GM23338 (cell line): Measurements from ENCODE around the gene HBS1L. TPM values are rescaled to one million over a fixed set of nuclear protein-coding genes. Genes with fewer than 3 reads are reported as not detected.

ENCODE experiments used
- ATAC-seq: fragments of 200-7000 bp; cut with Tn5 transposase; 3 replicates; pipeline ENCODE4 v1.9.1; 2020
- DNase-seq: peaks from one replicate; pipeline ENCODE4 v3.0.0-alpha.2; 2015; ENCODE audit warnings: low spot score
- H2AFZ ChIP-seq: fragments of 200-600 bp; sonication (generic); 2 replicates; pipeline ENCODE4 v1.8.0; 2016; ENCODE audit warnings: antibody characterized with exemption, mild to moderate bottlenecking, moderate library complexity
- H3F3A ChIP-seq: fragments of 200-600 bp; sonication (generic); replicated peaks from 2 replicates; pipeline ENCODE4 v1.8.0; 2017; ENCODE audit warnings: antibody characterized with exemption, mixed run types, low read depth
- H3K27ac ChIP-seq: fragments of 200-600 bp; sonication (generic); 2 replicates; pipeline ENCODE4 v1.6.1; 2016; ENCODE audit warnings: low read depth
- H3K27me3 ChIP-seq: fragments of 200-600 bp; sonication (generic); 2 replicates; pipeline ENCODE4 v1.8.0; 2016; ENCODE audit warnings: mild to moderate bottlenecking, mixed run types, moderate library complexity; ENCODE audit not compliant: insufficient read depth
- H3K36me3 ChIP-seq: fragments of 200-600 bp; sonication (generic); 2 replicates; pipeline ENCODE4 v1.8.0; 2016; ENCODE audit warnings: mild to moderate bottlenecking; ENCODE audit not compliant: insufficient read depth
- H3K4me1 ChIP-seq: fragments of 200-600 bp; sonication (generic); 2 replicates; pipeline ENCODE4 v1.8.0; 2016; ENCODE audit warnings: mild to moderate bottlenecking, moderate library complexity; ENCODE audit not compliant: insufficient read depth
- H3K4me2 ChIP-seq: fragments of 200-600 bp; sonication (generic); 2 replicates; pipeline ENCODE4 v1.7.1; 2017; ENCODE audit warnings: mixed run types
- H3K4me3 ChIP-seq: fragments of 200-600 bp; sonication (generic); 2 replicates; pipeline ENCODE4 v1.6.1; 2016; ENCODE audit warnings: mixed run types
- H3K79me2 ChIP-seq: fragments of 200-600 bp; sonication (generic); replicated peaks from 2 replicates; pipeline ENCODE4 v1.8.0; 2017; ENCODE audit warnings: mild to moderate bottlenecking; ENCODE audit not compliant: insufficient read depth
- H3K9me2 ChIP-seq: fragments of 200-600 bp; sonication (generic); 2 replicates; pipeline ENCODE4 v1.8.0; 2017; ENCODE audit not compliant: insufficient read depth
- H4K20me1 ChIP-seq: fragments of 200-600 bp; sonication (generic); replicated peaks from 2 replicates; pipeline ENCODE4 v1.8.0; 2017; ENCODE audit warnings: mild to moderate bottlenecking; ENCODE audit not compliant: insufficient read depth
- H3K27ac Mint-ChIP-seq: 2 replicates; pipeline ENCODE4 v1.8.0; 2020; ENCODE audit warnings: inconsistent platforms, mild to moderate bottlenecking, moderate library complexity, mixed read lengths
- H3K27me3 Mint-ChIP-seq: 3 replicates; pipeline ENCODE4 v1.8.0; 2022; ENCODE audit warnings: low read depth, mild to moderate bottlenecking, moderate library complexity, mixed read lengths, inconsistent platforms; ENCODE audit not compliant: insufficient read depth, poor library complexity
- H3K36me3 Mint-ChIP-seq: 3 replicates; pipeline ENCODE4 v1.8.0; 2021; ENCODE audit warnings: low read depth, mild to moderate bottlenecking, inconsistent platforms, moderate library complexity, mixed read lengths
- H3K4me1 Mint-ChIP-seq: 3 replicates; pipeline ENCODE4 v1.8.0; 2020; ENCODE audit warnings: mild to moderate bottlenecking, inconsistent platforms, mixed read lengths
- H3K4me3 Mint-ChIP-seq: 3 replicates; pipeline ENCODE4 v1.8.0; 2021; ENCODE audit warnings: moderate library complexity, mild to moderate bottlenecking, inconsistent platforms, mixed read lengths
- H3K9me3 Mint-ChIP-seq: 3 replicates; pipeline ENCODE4 v1.8.0; 2020; ENCODE audit warnings: moderate library complexity, mild to moderate bottlenecking, inconsistent platforms, mixed read lengths
- CREB1 ChIP-seq: fragments of 250-450 bp; sonication (Bioruptor Pico); IDR thresholded peaks from 2 replicates; pipeline ENCODE4 v1.5.0; 2020; ENCODE audit warnings: low read depth, mild to moderate bottlenecking, moderate library complexity
- EZH2 ChIP-seq: fragments of 200-600 bp; sonication (generic); IDR thresholded peaks from one replicate; pipeline ENCODE4 v1.8.0; 2017; ENCODE audit warnings: antibody characterized with exemption, mild to moderate bottlenecking, low read depth; ENCODE audit not compliant: unreplicated experiment
- EZH2phosphoT487 ChIP-seq: fragments of 200-600 bp; sonication (generic); IDR thresholded peaks from one replicate; pipeline ENCODE4 v1.8.1; 2018; ENCODE audit warnings: antibody characterized with exemption; ENCODE audit not compliant: unreplicated experiment
- JUNB ChIP-seq: IDR thresholded peaks from one replicate; pipeline ENCODE4 v1.6.1; 2016; ENCODE audit warnings: antibody characterized with exemption; ENCODE audit not compliant: unreplicated experiment
- NANOG ChIP-seq: IDR thresholded peaks from 2 replicates; pipeline ENCODE4 v1.6.1; 2016; ENCODE audit warnings: antibody characterized with exemption, borderline replicate concordance
- POLR2AphosphoS5 ChIP-seq: IDR thresholded peaks from 2 replicates; pipeline ENCODE4 v1.6.1; 2016; ENCODE audit warnings: antibody characterized with exemption, low read depth
- STAT1 ChIP-seq: IDR thresholded peaks from one replicate; pipeline ENCODE4 v1.6.1; 2016; ENCODE audit warnings: antibody characterized with exemption; ENCODE audit not compliant: unreplicated experiment
- ZNF114 ChIP-seq: fragments of 250-450 bp; sonication (Bioruptor Pico); IDR thresholded peaks from 2 replicates; pipeline ENCODE4 v1.5.0; 2020; ENCODE audit warnings: mild to moderate bottlenecking, moderate library complexity
- ZNF331 ChIP-seq: fragments of 250-450 bp; sonication (Bioruptor Pico); IDR thresholded peaks from 2 replicates; pipeline ENCODE4 v1.5.0; 2020; ENCODE audit warnings: low read depth, mild to moderate bottlenecking, moderate library complexity
- polyA plus RNA-seq: library from polyadenylated mRNA; unstranded; fragments of >200 nt; fragmentation: Nextera tagmentation; extraction: Ambion mirVana; gene quantifications from 2 replicates; pipeline ENCODE4 v1.2.1, GENCODE V29; 2016
- total RNA-seq: library from RNA; depleted of rRNA; stranded (reverse); fragments of >200 nt; shearing (Covaris generic); gene quantifications from 2 replicates; pipeline ENCODE4 v1.2.3, GENCODE V29; 2014
- TF ChIP-seq, protein P1 (sequence below): IDR thresholded peaks from one replicate; pipeline ENCODE4 v1.6.1; 2018; ENCODE audit warnings: antibody characterized with exemption; ENCODE audit not compliant: unreplicated experiment
- TF ChIP-seq, protein P2 (sequence below), 2 experiments: fragments of 200-600 bp in 1 of 2; sonication (generic) in 1 of 2; conservative IDR thresholded peaks; 2 replicates each; pipeline versions ENCODE4 v1.5.1 to v1.6.1; 2016 to 2017; ENCODE audit warnings: antibody characterized with exemption in 2 of 2, low read depth in 2 of 2, mild to moderate bottlenecking in 2 of 2, moderate library complexity in 1 of 2
- TF ChIP-seq, protein P3 (sequence below): fragments of 250-450 bp; sonication (Bioruptor Pico); IDR thresholded peaks from 2 replicates; pipeline ENCODE4 v1.5.0; 2020; ENCODE audit warnings: mild to moderate bottlenecking, moderate library complexity
- TF ChIP-seq, protein P4 (sequence below): IDR thresholded peaks from 2 replicates; pipeline ENCODE4 v1.6.1; 2016; ENCODE audit warnings: antibody characterized with exemption

The HBS1L gene
- total and polyA plus RNA-seq, 2 experiments from 2014 or later: 59.9 to 94.1 TPM

DNA sequence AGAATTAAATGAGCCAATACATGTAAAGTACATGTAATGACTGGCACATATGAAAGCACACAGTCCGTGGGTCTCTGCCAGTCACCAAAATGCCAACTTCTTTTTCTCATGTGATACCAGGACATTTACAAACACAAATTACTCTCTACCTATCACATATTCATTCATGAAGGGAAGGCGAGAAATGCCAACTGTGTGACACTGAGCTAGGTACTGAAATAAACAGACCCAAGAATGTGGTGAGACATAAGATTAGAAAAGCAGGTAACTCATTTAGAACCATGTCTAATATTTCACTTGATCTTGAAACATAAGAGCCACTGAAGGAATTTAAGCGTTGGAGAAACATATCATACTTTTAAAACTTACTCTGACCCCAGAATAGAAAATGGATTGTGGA lies 41.4 kb downstream of the HBS1L start:
- H3K27ac Mint-ChIP-seq: no peak overlapping the region; the same call in 1 of the 2 replicates
- H3K36me3 Mint-ChIP-seq: no peaks in the 10 kb centered on the region; the same call in 2 of the 3 replicates
- no peaks in the 10 kb centered on the region for H3K27me3 ChIP-seq
- H3K79me2 ChIP-seq: peaks cover 7% of the 10 kb centered on the region; the same call in 1 of the 2 replicates
- ATAC-seq (no peak), DNase-seq (no peak)
- peaks cover 7% of the 10 kb centered on the region; the same call in 1 of the 2 replicates for H3K4me1 ChIP-seq
- H3K4me3 ChIP-seq: no peak overlapping the region
- no peak overlapping the region for H3K4me3 Mint-ChIP-seq
- no peak overlapping the region for H3K27ac ChIP-seq
- H3F3A ChIP-seq: no peaks in the 10 kb centered on the region
- no peaks in the 10 kb centered on the region for H3K27me3 Mint-ChIP-seq
- no peaks in the 10 kb centered on the region for H3K9me2 ChIP-seq
- no peaks in the 10 kb centered on the region for H3K36me3 ChIP-seq
- no peak overlapping the region for H2AFZ ChIP-seq
- no peak overlapping the region for H3K4me2 ChIP-seq
- no peaks in the 10 kb centered on the region for H3K9me3 Mint-ChIP-seq
- no peak for TF ChIP-seq JUNB
- no peak for TF ChIP-seq CREB1 (CRISPR knock-in tag)
- no peak for TF ChIP-seq ZNF114 (CRISPR knock-in tag)
- TF ChIP-seq, protein P1, sequence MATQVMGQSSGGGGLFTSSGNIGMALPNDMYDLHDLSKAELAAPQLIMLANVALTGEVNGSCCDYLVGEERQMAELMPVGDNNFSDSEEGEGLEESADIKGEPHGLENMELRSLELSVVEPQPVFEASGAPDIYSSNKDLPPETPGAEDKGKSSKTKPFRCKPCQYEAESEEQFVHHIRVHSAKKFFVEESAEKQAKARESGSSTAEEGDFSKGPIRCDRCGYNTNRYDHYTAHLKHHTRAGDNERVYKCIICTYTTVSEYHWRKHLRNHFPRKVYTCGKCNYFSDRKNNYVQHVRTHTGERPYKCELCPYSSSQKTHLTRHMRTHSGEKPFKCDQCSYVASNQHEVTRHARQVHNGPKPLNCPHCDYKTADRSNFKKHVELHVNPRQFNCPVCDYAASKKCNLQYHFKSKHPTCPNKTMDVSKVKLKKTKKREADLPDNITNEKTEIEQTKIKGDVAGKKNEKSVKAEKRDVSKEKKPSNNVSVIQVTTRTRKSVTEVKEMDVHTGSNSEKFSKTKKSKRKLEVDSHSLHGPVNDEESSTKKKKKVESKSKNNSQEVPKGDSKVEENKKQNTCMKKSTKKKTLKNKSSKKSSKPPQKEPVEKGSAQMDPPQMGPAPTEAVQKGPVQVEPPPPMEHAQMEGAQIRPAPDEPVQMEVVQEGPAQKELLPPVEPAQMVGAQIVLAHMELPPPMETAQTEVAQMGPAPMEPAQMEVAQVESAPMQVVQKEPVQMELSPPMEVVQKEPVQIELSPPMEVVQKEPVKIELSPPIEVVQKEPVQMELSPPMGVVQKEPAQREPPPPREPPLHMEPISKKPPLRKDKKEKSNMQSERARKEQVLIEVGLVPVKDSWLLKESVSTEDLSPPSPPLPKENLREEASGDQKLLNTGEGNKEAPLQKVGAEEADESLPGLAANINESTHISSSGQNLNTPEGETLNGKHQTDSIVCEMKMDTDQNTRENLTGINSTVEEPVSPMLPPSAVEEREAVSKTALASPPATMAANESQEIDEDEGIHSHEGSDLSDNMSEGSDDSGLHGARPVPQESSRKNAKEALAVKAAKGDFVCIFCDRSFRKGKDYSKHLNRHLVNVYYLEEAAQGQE: no peak
- no peak for TF ChIP-seq POLR2AphosphoS5
- TF ChIP-seq, protein P2, sequence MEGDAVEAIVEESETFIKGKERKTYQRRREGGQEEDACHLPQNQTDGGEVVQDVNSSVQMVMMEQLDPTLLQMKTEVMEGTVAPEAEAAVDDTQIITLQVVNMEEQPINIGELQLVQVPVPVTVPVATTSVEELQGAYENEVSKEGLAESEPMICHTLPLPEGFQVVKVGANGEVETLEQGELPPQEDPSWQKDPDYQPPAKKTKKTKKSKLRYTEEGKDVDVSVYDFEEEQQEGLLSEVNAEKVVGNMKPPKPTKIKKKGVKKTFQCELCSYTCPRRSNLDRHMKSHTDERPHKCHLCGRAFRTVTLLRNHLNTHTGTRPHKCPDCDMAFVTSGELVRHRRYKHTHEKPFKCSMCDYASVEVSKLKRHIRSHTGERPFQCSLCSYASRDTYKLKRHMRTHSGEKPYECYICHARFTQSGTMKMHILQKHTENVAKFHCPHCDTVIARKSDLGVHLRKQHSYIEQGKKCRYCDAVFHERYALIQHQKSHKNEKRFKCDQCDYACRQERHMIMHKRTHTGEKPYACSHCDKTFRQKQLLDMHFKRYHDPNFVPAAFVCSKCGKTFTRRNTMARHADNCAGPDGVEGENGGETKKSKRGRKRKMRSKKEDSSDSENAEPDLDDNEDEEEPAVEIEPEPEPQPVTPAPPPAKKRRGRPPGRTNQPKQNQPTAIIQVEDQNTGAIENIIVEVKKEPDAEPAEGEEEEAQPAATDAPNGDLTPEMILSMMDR (conservative IDR thresholded peaks at IDR 0.05; ENCODE audit: low read depth in 2 of 2): no peak
- no peak for TF ChIP-seq ZNF331 (CRISPR knock-in tag)
- no peak for TF ChIP-seq EZH2
- TF ChIP-seq, protein P3, sequence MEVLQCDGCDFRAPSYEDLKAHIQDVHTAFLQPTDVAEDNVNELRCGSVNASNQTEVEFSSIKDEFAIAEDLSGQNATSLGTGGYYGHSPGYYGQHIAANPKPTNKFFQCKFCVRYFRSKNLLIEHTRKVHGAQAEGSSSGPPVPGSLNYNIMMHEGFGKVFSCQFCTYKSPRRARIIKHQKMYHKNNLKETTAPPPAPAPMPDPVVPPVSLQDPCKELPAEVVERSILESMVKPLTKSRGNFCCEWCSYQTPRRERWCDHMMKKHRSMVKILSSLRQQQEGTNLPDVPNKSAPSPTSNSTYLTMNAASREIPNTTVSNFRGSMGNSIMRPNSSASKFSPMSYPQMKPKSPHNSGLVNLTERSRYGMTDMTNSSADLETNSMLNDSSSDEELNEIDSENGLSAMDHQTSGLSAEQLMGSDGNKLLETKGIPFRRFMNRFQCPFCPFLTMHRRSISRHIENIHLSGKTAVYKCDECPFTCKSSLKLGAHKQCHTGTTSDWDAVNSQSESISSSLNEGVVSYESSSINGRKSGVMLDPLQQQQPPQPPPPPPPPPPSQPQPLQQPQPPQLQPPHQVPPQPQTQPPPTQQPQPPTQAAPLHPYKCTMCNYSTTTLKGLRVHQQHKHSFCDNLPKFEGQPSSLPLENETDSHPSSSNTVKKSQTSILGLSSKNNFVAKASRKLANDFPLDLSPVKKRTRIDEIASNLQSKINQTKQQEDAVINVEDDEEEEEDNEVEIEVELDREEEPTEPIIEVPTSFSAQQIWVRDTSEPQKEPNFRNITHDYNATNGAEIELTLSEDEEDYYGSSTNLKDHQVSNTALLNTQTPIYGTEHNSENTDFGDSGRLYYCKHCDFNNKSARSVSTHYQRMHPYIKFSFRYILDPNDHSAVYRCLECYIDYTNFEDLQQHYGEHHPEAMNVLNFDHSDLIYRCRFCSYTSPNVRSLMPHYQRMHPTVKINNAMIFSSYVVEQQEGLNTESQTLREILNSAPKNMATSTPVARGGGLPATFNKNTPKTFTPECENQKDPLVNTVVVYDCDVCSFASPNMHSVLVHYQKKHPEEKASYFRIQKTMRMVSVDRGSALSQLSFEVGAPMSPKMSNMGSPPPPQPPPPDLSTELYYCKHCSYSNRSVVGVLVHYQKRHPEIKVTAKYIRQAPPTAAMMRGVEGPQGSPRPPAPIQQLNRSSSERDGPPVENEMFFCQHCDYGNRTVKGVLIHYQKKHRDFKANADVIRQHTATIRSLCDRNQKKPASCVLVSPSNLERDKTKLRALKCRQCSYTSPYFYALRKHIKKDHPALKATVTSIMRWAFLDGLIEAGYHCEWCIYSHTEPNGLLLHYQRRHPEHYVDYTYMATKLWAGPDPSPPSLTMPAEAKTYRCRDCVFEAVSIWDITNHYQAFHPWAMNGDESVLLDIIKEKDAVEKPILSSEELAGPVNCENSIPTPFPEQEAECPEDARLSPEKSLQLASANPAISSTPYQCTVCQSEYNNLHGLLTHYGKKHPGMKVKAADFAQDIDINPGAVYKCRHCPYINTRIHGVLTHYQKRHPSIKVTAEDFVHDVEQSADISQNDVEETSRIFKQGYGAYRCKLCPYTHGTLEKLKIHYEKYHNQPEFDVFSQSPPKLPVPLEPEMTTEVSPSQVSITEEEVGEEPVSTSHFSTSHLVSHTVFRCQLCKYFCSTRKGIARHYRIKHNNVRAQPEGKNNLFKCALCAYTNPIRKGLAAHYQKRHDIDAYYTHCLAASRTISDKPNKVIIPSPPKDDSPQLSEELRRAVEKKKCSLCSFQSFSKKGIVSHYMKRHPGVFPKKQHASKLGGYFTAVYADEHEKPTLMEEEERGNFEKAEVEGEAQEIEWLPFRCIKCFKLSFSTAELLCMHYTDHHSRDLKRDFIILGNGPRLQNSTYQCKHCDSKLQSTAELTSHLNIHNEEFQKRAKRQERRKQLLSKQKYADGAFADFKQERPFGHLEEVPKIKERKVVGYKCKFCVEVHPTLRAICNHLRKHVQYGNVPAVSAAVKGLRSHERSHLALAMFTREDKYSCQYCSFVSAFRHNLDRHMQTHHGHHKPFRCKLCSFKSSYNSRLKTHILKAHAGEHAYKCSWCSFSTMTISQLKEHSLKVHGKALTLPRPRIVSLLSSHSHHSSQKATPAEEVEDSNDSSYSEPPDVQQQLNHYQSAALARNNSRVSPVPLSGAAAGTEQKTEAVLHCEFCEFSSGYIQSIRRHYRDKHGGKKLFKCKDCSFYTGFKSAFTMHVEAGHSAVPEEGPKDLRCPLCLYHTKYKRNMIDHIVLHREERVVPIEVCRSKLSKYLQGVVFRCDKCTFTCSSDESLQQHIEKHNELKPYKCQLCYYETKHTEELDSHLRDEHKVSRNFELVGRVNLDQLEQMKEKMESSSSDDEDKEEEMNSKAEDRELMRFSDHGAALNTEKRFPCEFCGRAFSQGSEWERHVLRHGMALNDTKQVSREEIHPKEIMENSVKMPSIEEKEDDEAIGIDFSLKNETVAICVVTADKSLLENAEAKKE (CRISPR knock-in tag): no peak
- TF ChIP-seq, protein P4, sequence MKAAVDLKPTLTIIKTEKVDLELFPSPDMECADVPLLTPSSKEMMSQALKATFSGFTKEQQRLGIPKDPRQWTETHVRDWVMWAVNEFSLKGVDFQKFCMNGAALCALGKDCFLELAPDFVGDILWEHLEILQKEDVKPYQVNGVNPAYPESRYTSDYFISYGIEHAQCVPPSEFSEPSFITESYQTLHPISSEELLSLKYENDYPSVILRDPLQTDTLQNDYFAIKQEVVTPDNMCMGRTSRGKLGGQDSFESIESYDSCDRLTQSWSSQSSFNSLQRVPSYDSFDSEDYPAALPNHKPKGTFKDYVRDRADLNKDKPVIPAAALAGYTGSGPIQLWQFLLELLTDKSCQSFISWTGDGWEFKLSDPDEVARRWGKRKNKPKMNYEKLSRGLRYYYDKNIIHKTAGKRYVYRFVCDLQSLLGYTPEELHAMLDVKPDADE: no peak
- no peak for TF ChIP-seq STAT1
- TF ChIP-seq NANOG: no peak
- TF ChIP-seq EZH2phosphoT487: no peak
- H3K4me1 Mint-ChIP-seq: peaks cover 4% of the 10 kb centered on the region; the same call in 2 of the 3 replicates
- peaks cover 4% of the 10 kb centered on the region; the same call in 1 of the 2 replicates for H4K20me1 ChIP-seq
